Esophagus squamous epithelium (tissue), 5 donors: ENCODE measurements around the gene ZSWIM6. TPM values are rescaled to one million over a fixed set of nuclear protein-coding genes. Genes with fewer than 3 reads are reported as not detected.

Source experiments
- DNase-seq: peaks from one replicate; lab custom pipeline; 2025; lab: John Stamatoyannopoulos, UW
- H3K27ac ChIP-seq, 4 donors: fragments of 200-600 bp; sonication (generic); one replicate each; pipeline ENCODE4 v1.5.1; 2016 to 2019; ENCODE audit warnings: mild to moderate bottlenecking in 1 of 4
- H3K27me3 ChIP-seq, 4 donors: fragments of 200-600 bp; sonication (generic); 1 replicate in 3 of 4; 2 replicates in 1 of 4; pipeline versions ENCODE4 v1.5.1 to v1.6.0; 2017 to 2021; ENCODE audit warnings: antibody characterized with exemption in 1 of 4
- H3K36me3 ChIP-seq, 3 donors: fragments of 200-600 bp; sonication (generic); one replicate each; pipeline ENCODE4 v1.5.1; 2016 to 2019
- H3K4me1 ChIP-seq, 3 donors: fragments of 200-600 bp; sonication (generic); one replicate each; pipeline ENCODE4 v1.5.1; 2017 to 2019
- H3K4me3 ChIP-seq, 4 donors: fragments of 200-600 bp; sonication (generic); 1 replicate in 3 of 4; 2 replicates in 1 of 4; pipeline ENCODE4 v1.5.1; 2016 to 2019; ENCODE audit warnings: mild to moderate bottlenecking in 2 of 4, moderate library complexity in 1 of 4
- H3K9me3 ChIP-seq, 3 donors: fragments of 200-600 bp; sonication (generic); one replicate each; pipeline ENCODE4 v1.5.1; 2016 to 2019
- CTCF ChIP-seq, 6 experiments: fragments of 450-650 bp in 4 of 6; fragments of 200-600 bp in 2 of 6; sonication (generic) in 2 of 6; IDR thresholded peaks; one replicate each; pipeline ENCODE4 v1.5.1; 2016 to 2019; ENCODE audit warnings: antibody characterized with exemption in 6 of 6, mild to moderate bottlenecking in 4 of 6, moderate library complexity in 4 of 6
- POLR2A ChIP-seq, 4 donors: fragments of 450-650 bp; IDR thresholded peaks; one replicate each; pipeline ENCODE4 v1.6.1; 2017; ENCODE audit warnings: antibody characterized with exemption in 4 of 4, mild to moderate bottlenecking in 4 of 4, moderate library complexity in 3 of 4
- WGBS, 2 donors: methylation state at CpG; one replicate each; pipeline ENCODE4 v1.1.5; 2018; 5-methylcytosine and 5-hydroxymethylcytosine counted together
- intact Hi-C: fragments of 100-400 bp; cut with DNase I; formaldehyde crosslinking; loops from one replicate; pipeline ENCODE4 v1.15.0; 2022
- total RNA-seq, 4 donors: library from RNA; depleted of rRNA; stranded (reverse); fragments of >200 nt; gene quantifications; one replicate each; pipeline ENCODE4 v1.1.0, GENCODE V29; 2016
- donor health status: DM: yes; HTN: yes; CAD: no.

The ZSWIM6 gene
- total RNA-seq, 4 donors from 2014 or later, result 6.4 to 12.4 (median 8.8) TPM

- Histone ChIP-seq H3K4me3 (no peak overlapping the region), H3K4me1 (peaks cover 3 to 32% (median 18%) of the 10 kb centered on the region in 3 donors), H3K27ac (no peak overlapping the region), H3K9me3 (no peaks in the 10 kb centered on the region), H3K27me3 (no peaks in the 10 kb centered on the region), H3K36me3 (no peaks in the 10 kb centered on the region)
- intact Hi-C loops, result no loop called here
- DNase-seq, result no peak
- no peak for TF ChIP-seq CTCF (IDR thresholded peaks at IDR 0.05)
- no peak for TF ChIP-seq POLR2A (IDR thresholded peaks at IDR 0.05)
- 59 to 81% methylated on average over 5 of the region's 5 CpGs for WGBS, 2 donors
Measured at GRCh38 chr5:61309115-61309514, 22.9 kb upstream of the ZSWIM6 start.

GRCh38 chr5:61311056-61311610 lies 20.9 kb upstream of the ZSWIM6 start:
- no peak for TF ChIP-seq CTCF (IDR thresholded peaks at IDR 0.05)
- TF ChIP-seq POLR2A (IDR thresholded peaks at IDR 0.05), result no peak
- intact Hi-C loops, result no loop called here

GRCh38 chr5:61311836-61312808 lies 19.9 kb upstream of the ZSWIM6 start:
- Histone ChIP-seq H3K4me1 (peaks cover 0 to 7% (median 6%) of the 10 kb centered on the region in 3 donors), H3K36me3 (no peaks in the 10 kb centered on the region), H3K4me3 (no peak overlapping the region), H3K27me3 (no peaks in the 10 kb centered on the region), H3K27ac (no peak overlapping the region), H3K9me3 (no peaks in the 10 kb centered on the region)
- TF ChIP-seq CTCF (IDR thresholded peaks at IDR 0.05) (no peak), POLR2A (IDR thresholded peaks at IDR 0.05) (no peak)
- 69 to 76% methylated on average over 8 of the region's 8 CpGs for WGBS, 2 donors
- intact Hi-C loops, result no loop called here
- DNase-seq, result no peak

More at GRCh38 chr5:61311056-61311610, 20.9 kb upstream of the ZSWIM6 start:
- no peaks in the 10 kb centered on the region for H3K9me3 ChIP-seq
- no peak for DNase-seq
- H3K4me3 ChIP-seq, result no peak overlapping the region
- 72 to 94% methylated on average over 4 of the region's 5 CpGs for WGBS, 2 donors
- no peaks in the 10 kb centered on the region for H3K27me3 ChIP-seq
- no peaks in the 10 kb centered on the region for H3K36me3 ChIP-seq
- no peak overlapping the region for H3K27ac ChIP-seq
- H3K4me1 ChIP-seq, result peaks cover 0 to 16% (median 13%) of the 10 kb centered on the region in 3 donors

- no peak for DNase-seq
- 20 to 45% methylated on average over 1 of the region's 1 CpG for WGBS, 2 donors
- no peaks in the 10 kb centered on the region for H3K9me3 ChIP-seq
- no peak overlapping the region for H3K4me3 ChIP-seq
- intact Hi-C loops, result no loop called here
- TF ChIP-seq CTCF (IDR thresholded peaks at IDR 0.05), result no peak
- no peak for TF ChIP-seq POLR2A (IDR thresholded peaks at IDR 0.05)
- H3K27me3 ChIP-seq, result no peaks in the 10 kb centered on the region
- H3K27ac ChIP-seq, result no peak overlapping the region
- no peaks in the 10 kb centered on the region for H3K36me3 ChIP-seq
- H3K4me1 ChIP-seq, result peaks cover 2 to 14% (median 11%) of the 10 kb centered on the region in 3 donors
Measured at GRCh38 chr5:61313960-61314681, 17.9 kb upstream of the ZSWIM6 start.
